GM21619 (cell line): Measurements from ENCODE around the gene B4GALNT4.
"Not testable (repeated sequence)": the region's sequence is repeated elsewhere in the genome, so short reads cannot be mapped to it uniquely, and the experiment has no call there.

ENCODE experiments used
- ATAC-seq: cut with Tn5 transposase; IDR thresholded peaks from one replicate; pipeline ENCODE4 v1.9.1; 2021; ENCODE audit not compliant: unreplicated experiment

B4GALNT4 gene

DNA sequence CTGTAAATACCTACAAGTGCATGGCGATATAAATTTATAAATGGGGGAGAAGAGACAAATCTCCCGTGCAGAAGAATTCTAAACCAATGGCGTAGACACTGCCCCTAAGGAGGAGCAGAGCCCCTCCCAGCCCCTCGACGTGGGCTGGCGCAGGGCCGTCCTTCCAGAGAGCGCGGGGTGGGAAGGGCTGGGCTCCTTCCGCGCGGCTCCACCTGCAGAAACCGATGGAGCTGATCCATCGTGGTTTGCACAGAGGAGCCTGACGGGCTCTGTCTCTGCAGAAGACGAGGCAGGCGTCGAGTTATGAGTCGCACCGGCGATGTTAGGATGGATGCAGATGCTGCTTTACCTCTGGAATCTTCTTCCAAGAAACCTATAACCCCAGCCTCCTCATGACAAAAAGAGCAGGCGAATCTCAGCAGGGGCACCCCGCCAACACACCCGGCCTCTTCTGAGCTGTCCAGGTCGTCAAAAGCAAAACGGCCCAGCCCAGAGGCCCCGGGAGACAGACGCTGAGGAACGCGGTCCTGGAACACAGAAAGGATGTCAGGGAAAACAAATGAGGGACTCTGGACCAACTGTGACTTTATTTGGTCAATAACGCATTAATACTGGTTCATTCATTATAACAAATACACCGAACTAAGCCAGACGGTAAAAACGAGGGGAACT is 11.0 kb upstream of the B4GALNT4 start:
- no peak for ATAC-seq

DNA sequence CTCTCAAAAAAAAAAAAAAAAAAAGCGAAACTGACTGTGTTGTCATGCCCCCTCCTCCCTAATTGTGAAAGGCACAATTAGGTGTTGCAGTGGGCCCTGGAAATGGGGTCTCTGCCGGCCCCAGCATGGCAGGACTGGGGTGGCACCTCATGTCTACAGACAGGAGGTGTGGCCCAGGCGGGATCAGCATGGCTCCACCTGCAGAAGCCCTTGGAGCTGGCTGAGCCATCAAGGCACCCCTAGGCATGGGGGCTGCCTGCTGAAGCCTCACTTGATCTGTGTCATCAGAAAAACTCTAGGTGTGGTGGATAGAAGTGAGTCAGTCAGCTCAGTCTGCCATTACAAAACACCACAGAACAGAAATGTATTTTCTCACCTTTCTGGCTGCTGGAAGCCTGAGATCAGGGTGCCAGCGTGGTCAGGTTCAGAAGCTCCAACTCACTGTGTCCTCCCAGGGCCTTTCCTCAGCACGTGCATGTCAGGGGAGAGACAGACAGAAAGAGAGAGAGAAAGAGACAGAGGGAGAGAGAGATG is 10.1 kb upstream of the B4GALNT4 start:
- no peak for ATAC-seq

DNA sequence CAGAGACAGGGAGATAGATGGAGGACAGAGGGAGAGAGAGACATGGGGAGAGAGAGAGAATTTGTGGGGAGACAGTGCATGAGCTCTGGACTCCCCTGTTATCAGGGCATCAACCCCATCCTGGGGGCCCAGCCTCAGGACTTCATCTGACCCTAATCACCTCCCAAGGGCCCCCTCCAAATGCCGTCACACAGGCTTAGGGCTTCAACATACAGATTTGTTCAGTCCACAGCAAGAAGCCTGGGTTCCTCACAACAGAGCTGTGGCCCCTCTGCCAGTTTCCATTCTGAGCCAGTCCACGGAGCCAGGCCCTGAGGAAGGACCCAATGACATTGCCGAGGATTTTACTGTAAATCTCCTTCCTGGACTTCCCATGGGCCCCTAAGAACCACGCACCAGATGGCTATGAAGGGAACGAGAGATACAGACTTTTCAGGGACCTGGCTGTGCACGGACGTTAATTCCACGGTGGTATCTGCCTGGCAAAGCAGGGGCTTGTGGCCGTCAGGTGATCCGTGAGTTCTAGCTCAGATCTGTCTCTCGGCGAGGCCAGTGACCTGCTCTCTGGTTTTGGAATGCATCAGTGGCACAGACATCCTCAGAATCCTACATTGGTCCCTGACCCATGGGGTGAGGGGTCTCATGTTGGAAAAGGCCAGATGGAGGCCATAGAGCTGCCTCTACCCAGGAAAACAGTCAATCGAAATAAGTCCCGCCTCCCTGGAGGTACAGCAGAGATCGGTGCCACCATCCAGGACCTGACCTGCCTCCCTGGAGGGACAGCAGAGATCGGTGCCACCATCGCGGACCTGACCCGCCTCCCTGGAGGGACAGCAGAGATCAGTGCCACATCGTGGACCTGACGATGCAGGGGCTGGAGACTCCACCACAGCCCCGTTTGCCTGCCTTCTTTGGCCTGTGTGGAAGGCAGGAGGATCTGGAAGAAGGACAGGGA is 8.7 kb upstream of the B4GALNT4 start:
- no peak for ATAC-seq

DNA sequence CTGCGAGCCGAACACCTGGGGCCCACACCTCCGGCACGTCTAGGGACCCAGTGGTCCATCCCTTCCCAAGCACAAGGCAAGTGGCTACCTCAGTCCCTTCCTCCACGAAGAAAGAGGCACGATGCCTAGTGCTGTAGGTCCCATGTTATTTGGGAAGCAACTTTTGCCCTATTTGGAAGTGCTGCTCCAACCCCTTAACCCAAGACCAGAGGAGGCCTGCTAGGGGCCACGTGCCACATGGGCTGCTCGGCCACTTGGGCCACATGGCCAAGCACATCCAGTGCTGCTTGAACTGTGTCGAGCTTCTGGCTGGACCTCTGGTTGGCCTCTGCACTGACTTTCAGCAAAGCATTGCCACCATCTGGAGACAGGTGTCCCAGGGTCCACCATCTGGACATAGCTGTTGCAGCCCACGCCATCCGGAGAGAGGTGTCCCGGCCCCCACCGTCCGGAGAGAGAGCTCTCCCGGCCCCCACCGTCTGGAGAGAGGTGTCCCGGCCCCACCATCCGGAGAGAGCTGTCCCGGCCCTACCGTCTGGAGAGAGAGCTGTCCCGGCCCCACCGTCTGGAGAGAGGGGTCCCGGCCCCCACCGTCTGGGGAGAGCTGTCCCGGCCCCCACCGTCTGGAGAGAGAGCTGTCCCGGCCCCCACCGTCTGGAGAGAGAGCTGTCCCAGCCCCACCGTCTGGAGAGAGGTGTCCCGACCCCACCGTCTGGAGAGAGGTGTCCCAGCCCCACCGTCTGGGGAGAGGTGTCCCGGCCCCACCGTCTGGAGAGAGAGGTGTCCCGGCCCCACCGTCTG is 6.5 kb upstream of the B4GALNT4 start:
- no peak for ATAC-seq

DNA sequence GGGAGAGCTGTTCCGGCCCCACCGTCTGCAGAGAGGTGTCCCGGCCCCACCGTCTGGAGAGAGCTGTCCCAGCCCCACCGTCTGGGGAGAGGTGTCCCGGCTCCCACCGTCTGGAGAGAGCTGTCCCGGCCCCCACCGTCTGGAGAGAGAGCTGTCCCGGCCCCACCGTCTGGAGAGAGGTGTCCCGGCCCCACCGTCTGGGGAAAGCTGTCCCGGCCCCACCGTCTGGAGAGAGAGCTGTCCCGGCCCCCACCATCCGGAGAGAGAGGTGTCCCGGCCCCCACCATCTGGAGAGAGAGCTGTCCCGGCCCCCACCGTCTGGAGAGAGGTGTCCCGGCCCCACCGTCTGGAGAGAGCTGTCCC is 5.9 kb upstream of the B4GALNT4 start:
- ATAC-seq, result not testable (repeated sequence)

DNA sequence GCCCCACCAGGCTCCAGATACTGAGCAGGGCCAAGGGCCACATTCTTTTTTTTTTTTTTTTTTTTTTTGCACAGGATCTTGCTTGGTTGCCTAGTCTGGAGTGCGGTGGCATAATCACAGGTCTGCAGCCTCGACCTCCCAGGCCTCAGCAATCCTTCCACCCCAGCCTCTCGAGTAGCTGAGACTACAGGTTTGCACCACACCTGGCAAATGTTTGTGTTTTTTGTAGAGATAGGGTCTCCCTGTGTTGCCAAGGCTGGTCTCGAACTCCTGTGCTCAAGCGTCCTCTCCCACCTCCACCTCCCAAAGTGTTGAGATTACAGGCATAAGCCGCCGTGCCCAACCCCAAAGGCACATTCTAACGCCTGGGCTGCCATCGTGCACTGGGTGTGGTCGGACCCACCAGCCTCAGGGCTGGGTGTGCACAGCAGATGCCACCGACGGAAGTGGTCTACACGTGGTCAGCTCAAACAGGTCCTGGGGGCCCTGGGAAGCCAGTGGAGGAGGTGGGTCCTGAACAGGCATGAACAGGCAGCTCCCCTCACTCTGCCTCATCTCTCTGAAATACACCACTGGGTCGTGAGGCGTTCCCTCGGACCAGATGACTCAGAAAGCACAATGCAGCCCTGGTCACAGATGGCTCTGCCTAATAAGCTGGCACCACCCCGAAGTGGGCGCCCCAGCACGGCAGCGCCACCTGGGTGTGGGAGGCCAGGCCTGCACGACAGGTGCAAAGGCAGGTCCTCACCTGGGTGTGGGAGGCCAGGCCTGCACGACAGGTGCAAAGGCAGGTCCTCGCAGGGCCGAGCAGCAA is 5.1 kb upstream of the B4GALNT4 start:
- ATAC-seq, result no peak

DNA sequence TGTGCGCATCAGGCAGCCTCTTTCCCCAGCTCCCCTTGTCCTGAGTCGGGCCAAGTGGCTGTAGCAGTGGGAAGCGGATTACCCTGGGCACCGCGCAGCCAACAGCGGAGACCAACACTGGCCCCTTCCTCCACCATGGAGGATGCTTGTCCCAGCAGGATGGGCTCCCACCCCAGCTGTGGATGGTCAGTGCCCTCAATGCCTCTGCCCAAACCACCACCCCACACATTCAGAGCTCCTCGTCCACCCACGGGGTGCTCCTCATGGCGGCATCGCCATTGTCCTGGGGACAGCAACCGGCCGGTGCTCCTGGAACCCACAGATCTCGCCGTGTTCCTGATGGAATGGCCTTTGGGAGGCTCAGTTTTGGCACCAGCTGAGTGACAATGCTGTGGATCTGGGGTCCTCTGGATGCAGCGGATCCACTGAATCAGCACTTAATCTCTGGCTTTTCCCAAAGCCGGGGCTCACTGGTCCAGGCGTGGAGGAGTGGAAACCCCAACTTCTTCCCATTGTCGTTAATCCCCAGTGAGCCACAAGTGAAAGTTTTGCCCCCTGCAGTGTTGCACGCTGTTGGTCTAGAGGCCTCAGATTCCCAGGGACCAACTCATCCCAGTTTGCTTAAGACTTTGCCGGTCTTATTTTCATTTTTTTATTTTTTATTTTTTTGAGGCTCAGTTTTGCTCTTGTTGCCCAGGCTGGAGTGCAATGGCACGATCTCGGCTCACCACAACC is 4.1 kb upstream of the B4GALNT4 start:
- ATAC-seq, result no peak

DNA sequence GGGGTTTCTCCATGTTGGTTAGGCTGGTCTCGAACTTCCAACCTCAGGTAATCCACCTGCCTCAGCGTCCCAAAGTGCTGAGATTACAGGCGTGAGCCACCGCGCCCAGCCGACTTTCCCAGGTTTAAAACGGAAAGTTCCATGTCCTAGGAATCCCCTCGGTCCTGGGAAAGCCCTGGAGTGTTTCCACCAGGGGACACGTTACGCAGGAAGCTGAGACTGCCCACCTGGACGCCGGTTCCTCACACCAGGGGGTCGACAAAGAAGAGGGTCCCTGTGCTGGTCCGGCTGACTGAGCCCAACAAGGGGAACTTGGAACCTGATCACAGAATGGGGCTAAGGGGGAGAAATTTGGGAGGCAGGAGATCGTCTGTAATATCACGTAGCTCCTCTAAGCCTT is 3.5 kb upstream of the B4GALNT4 start:
- ATAC-seq, result no peak

DNA sequence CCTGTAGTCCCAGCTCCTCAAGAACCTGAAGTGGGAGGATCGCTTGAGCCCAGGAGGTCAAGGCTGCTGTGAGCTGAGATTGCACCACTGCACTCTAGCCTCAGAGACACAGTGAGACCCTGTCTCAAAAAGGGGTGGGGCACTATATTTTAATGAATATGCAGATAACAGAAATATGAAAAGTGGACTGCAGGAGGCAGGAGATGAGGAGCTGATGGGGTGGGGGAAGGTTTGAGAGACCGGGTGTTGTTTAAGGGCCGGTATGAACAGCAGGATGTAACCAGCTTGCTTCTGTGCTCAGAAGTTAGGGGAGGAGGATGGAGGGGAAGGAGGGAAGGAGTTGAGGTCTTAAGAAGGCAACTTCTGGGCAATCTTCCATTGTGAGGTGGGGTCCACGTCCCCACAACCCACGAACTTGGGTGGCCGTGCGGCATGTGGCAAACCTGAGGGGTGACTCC is 1.3 kb upstream of the B4GALNT4 start:
- ATAC-seq, result no peak

DNA sequence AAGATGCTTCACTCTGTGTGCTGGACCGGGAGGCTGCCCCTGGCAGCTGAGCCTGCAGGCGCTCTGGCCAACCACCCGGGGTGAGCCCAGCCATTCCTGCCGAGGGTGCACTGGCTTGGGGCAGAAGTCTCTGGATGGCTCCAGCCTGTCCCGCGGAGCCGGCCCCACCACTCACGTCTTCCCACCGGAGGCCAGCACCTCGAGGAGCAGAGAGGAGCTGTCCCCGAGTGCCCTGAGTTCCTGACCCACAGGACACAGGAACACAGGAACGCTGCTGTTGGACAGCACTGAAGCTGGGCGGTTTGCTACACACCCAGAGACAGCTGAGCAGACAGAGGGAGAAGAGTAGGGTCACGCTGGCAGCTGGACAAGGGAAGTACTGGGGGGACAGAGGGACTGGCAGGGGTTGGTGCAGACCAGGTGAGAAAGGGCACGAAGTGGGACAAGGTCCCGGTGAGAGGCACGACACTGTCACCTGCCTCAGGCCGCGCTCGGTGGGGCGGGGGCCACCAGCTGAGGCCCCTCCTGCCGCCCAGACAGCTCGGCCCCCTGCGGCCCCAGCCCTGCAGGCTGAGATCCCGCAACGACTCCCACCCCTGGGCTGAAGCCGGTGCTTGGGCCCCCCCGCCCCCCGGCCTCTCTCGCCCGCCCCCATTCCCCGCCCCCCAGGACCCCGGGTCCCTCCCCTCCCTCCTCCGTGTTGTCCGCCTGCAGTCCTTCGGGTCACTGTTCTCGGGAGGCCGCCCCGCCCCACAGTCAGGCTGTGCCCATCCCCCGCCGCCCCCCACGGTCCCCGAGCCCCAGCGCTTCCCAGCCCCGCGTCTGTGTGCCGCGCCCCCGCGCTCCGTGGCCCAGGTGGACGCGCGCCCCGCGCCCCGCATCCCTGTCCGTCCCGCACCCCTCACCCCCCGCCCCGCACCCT is 624 bp upstream of the B4GALNT4 start:
- ATAC-seq, result no peak

DNA sequence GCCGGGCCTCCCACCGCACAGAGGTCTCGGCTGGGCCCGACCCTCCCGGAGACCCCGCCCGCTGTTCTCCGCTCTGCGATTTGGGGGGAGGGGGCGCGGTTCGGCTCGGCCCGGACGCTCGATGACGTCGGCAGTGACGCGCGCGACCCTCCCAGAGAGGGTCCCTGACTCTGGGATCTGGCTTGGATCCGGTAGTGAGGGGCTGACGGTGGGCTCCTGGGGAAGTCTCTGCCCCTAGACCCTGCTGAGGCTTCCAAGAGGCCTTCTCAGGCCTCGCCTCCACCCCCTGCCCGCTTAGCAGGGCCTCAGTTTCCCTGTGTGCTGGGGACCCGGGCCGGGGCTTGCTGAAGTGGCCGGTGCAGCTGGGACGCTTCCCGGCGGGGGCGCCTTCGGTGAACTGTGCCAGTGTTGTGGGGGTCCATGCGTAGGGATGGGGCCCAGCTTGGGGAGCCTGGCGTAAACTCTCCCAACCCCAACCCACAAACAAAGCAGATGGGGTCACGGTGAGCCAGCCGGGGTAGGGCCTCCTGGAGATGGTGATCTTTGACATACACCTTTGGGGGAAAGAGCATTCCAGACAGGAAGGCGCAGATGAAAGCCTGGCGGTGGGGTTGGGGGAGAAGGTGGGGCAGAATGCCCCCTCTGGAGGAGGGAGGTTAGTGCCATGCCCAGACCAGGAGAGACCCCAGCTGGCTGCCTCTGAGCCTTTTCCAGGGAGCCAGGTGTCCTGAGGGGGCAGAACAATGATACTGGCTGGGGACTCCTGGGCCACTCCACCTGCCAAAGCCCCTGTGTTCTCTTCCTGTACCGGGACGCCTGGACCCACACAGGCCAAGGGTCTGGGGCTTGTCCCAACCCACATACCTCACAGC is 1.0 kb downstream of the B4GALNT4 start:
- ATAC-seq, result no peak

DNA sequence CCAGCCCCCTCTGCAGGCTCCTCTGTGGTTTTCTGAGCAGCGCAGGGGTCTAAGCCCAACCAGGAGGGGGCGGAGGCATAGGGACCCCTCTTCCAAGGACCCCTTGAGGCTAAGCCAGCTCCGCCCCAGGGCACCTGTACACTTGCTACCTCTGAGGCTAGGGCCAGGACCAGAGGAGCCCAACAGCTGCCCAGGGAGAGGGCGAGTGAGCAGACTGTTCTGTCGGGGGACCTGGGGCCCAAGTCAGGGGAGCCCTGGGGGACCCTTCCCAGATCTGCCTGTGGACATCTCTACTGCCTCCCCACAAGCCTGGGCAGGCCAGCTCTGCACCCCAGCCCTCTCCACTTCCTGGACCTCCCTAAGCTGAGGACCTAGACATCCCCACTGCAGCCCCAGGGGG is 1.8 kb downstream of the B4GALNT4 start:
- ATAC-seq, result no peak

DNA sequence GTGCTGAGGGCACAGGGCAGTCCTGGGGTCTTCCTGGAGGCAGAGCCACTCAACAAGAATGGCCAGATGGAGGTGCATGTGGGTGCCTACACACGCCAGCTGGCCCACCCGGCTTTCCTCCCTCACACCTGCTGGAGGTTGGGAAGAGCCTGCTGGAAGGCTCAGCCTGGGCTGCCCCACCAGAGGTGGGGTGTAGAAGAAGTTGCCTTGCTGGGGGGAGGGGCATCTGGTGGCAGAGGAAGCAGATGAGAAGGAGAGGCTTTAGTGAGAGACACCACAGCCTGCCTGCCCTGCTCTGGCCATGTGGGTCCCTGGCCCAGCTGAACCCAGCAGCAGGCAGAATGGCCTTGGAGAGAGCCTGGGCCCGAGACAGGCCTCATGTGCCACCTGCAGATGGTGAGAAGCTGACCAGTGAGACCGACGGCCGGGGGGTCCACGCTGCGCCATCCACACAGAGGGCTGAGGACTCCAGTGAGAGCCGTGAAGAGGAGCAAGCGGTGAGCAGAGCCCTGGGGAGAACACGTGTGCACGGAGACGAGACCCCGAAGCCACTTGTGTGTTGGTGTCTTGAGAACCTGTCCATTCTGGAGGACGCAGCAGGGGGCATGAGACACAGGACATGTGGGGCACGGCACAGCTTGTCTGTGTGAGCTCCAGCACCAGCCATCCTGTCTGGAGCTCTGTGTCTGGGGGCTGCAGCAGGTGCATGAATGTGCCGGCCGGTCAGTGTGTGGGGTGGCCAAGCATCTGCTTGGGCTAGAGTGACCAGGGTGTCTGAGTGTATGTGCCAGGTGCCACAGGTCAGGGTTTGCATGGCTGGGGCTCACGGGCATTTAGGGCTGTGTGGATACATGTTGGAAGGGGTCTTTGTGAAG is 2.7 kb downstream of the B4GALNT4 start:
- ATAC-seq, result no peak

DNA sequence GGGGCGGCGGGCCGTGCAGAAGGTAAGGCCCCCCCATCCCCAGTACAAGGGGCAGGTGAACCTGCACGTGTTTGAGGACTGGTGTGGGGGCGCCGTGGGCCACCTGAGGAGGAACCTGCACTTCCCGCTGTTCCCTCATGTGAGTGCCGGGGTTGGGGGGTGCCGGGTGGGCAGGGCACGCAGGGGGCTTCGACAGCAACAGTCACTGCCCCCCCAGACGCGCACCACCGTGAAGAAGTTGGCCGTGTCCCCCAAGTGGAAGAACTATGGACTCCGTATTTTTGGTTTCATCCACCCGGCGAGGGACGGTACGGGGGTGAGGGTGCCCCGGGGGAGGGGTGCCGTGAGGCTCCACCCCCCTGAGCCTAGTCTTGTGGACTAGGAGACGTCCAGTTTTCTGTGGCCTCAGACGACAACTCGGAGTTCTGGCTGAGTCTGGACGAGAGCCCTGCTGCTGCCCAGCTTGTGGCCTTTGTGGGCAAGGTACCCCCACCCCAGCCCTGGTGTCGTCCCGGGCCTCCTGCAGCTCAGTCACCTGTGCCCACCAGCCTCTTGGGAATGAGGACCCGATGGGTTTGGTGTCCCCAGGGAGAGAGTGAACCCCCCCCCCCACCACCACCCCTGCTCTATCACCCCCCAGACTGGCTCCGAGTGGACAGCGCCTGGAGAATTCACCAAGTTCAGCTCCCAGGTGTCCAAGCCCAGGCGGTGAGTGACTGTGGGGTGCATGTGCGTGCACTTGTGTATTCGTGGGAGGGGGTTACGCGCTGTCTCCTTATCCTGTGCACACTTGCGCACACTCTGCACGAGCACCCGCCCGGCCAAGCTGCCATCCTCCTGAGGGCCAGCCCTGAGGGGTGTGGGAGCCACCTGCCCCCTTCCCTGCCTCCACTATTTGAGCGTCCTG is 3.8 kb downstream of the B4GALNT4 start:
- no peak for ATAC-seq

DNA sequence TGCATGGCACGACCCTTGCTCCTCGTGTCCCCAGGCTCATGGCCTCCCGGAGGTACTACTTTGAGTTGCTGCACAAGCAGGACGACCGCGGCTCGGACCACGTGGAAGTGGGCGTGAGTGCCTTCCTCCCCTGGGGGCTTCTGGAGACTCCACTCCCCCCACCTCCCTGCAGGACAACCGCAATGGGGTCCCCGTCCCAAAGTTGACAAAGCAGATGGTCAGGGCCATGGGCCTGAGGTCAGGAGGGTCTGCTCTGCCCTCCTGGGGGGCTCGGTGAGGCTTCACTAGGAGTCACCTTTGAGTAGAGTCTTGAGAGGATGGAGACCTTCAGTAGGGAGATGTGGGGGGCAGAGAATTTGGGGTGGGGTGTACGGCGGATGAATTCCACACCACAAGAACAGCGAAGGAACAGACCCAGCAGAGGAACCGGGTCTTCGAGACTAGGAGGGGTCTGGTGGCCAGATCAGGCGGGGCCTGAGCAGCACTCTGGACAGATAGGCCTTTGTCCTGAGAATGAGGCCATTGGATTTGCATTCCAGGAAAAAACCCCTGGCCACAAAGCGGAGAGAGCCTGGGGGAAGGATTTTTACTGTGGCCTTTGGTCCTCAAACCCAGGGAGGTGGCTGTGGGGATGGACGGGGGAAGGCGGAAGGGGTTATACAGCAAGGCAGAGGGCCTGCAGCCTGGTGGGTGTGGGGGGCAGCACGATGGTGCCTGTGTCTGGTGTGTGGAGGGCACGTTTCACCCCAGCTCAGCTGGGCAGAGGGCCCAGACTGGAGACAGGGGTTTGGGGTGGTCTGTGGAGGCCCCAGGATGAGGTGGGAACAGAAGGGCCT is 4.6 kb downstream of the B4GALNT4 start:
- ATAC-seq, result no peak
